Hepatocyte (in vitro differentiated cells): ENCODE data around the gene USP20. TPM values are rescaled to one million over a fixed set of nuclear protein-coding genes. Genes with fewer than 3 reads are reported as not detected.

Experiments
- DNase-seq: peaks from one replicate; pipeline ENCODE4 v3.0.0-alpha.2; 2016; ENCODE audit warnings: low spot score
- H2AFZ ChIP-seq: fragments of 200-600 bp; sonication (generic); 2 replicates; pipeline ENCODE4 v1.6.0; 2016; ENCODE audit warnings: antibody characterized with exemption, mild to moderate bottlenecking
- H3K27ac ChIP-seq: fragments of 200-600 bp; sonication (generic); 2 replicates; pipeline ENCODE4 v1.5.1; 2016; ENCODE audit warnings: mild to moderate bottlenecking
- H3K27me3 ChIP-seq: fragments of 200-600 bp; sonication (generic); 2 replicates; pipeline ENCODE4 v1.6.1; 2016
- H3K36me3 ChIP-seq: fragments of 200-600 bp; sonication (generic); replicated peaks from 2 replicates; pipeline ENCODE4 v1.5.1; 2016; ENCODE audit warnings: low read depth; ENCODE audit not compliant: insufficient read depth
- H3K4me1 ChIP-seq: fragments of 200-600 bp; sonication (generic); 2 replicates; pipeline ENCODE4 v1.5.1; 2016; ENCODE audit warnings: mild to moderate bottlenecking, moderate library complexity; ENCODE audit not compliant: insufficient read depth
- H3K4me2 ChIP-seq: fragments of 200-600 bp; sonication (generic); 2 replicates; pipeline ENCODE4 v1.6.0; 2016
- H3K4me3 ChIP-seq: fragments of 200-600 bp; sonication (generic); 2 replicates; pipeline ENCODE4 v1.5.1; 2016; ENCODE audit warnings: mild to moderate bottlenecking
- H3K79me2 ChIP-seq: fragments of 200-600 bp; sonication (generic); 2 replicates; pipeline ENCODE4 v1.6.0; 2017; ENCODE audit warnings: mild to moderate bottlenecking
- H3K9me2 ChIP-seq: fragments of 200-600 bp; sonication (generic); replicated peaks from 2 replicates; pipeline ENCODE4 v1.6.0; 2017; ENCODE audit warnings: mild to moderate bottlenecking; ENCODE audit not compliant: insufficient read depth
- H3K9me3 ChIP-seq: fragments of 200-600 bp; sonication (generic); 2 replicates; pipeline ENCODE4 v1.5.1; 2016; ENCODE audit warnings: low read depth, mild to moderate bottlenecking
- H4K20me1 ChIP-seq: fragments of 200-600 bp; sonication (generic); 2 replicates; pipeline ENCODE4 v1.6.0; 2016; ENCODE audit warnings: mild to moderate bottlenecking; ENCODE audit not compliant: insufficient read depth, poor library complexity, severe bottlenecking
- EZH2 ChIP-seq: fragments of 200-600 bp; sonication (generic); IDR thresholded peaks from 2 replicates; pipeline ENCODE4 v1.6.1; 2016; ENCODE audit warnings: antibody characterized with exemption, mild to moderate bottlenecking, borderline replicate concordance
- EZH2phosphoT487 ChIP-seq: fragments of 200-600 bp; sonication (generic); IDR thresholded peaks from one replicate; pipeline ENCODE4 v1.6.1; 2018; ENCODE audit warnings: antibody characterized with exemption, mild to moderate bottlenecking, low read depth, moderate library complexity; ENCODE audit not compliant: unreplicated experiment, severe bottlenecking
- WGBS: methylation state at CpG from one replicate; pipeline ENCODE4 v1.1.6; 2016; ENCODE audit warnings: low lambda C conversion rate; ENCODE audit errors: missing lambda C conversion rate; 5-methylcytosine and 5-hydroxymethylcytosine counted together
- polyA plus RNA-seq: library from polyadenylated mRNA; unstranded; fragments of >200 nt; fragmentation: Nextera tagmentation; extraction: Ambion mirVana; gene quantifications from 2 replicates; pipeline ENCODE4 v1.2.1, GENCODE V29; 2016
- total RNA-seq: library from RNA; depleted of rRNA; stranded (reverse); fragments of >200 nt; gene quantifications from 2 replicates; pipeline ENCODE4 v1.2.3, GENCODE V29; 2014
- TF ChIP-seq, protein P1 (sequence below): fragments of 200-600 bp; sonication (generic); IDR thresholded peaks from 2 replicates; pipeline ENCODE4 v1.5.1; 2016; ENCODE audit warnings: antibody characterized with exemption, mild to moderate bottlenecking; ENCODE audit not compliant: poor library complexity

The USP20 gene
- total and polyA plus RNA-seq, 2 experiments from 2014 or later, result 10.6 to 29.0 TPM

DNA sequence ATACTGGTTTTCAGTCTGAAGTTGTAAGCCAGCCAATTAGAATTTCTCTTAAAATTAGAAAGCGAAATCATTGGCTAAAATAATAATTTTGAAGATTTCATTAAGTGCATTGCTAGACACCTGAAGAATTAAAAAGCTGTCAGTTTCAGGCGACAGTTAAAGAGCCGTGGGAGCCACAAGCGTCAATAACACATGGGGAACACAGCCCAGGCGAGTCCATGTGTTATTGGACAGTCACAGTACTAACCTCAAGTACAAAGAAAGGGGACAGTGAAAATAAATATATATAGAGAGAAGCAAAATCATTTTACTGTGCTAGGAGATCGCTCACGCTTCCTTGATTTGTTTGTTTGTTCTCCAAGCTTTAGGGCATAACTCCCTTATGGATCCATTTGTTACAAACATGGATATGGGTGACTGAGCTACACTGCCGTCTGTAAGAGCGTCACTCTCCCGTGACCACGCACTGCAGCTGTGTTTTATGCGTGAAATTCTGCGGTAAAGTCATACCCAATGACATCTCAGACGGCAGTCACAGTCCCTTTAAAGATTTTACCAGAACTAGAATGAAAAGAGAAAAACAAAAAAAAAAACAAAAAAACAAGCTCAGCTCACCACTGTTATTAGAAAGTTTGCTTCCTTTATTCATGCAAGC lies 83.2 kb downstream of the USP20 start:
- H3K27ac ChIP-seq, result no peak overlapping the region
- H3K4me1 ChIP-seq, result no peaks in the 10 kb centered on the region
- no peaks in the 10 kb centered on the region for H3K9me2 ChIP-seq
- TF ChIP-seq, protein P1, sequence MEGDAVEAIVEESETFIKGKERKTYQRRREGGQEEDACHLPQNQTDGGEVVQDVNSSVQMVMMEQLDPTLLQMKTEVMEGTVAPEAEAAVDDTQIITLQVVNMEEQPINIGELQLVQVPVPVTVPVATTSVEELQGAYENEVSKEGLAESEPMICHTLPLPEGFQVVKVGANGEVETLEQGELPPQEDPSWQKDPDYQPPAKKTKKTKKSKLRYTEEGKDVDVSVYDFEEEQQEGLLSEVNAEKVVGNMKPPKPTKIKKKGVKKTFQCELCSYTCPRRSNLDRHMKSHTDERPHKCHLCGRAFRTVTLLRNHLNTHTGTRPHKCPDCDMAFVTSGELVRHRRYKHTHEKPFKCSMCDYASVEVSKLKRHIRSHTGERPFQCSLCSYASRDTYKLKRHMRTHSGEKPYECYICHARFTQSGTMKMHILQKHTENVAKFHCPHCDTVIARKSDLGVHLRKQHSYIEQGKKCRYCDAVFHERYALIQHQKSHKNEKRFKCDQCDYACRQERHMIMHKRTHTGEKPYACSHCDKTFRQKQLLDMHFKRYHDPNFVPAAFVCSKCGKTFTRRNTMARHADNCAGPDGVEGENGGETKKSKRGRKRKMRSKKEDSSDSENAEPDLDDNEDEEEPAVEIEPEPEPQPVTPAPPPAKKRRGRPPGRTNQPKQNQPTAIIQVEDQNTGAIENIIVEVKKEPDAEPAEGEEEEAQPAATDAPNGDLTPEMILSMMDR, result no peak
- TF ChIP-seq EZH2, result no peak
- TF ChIP-seq EZH2phosphoT487, result no peak
- no peak for DNase-seq
- H3K79me2 ChIP-seq, result no peaks in the 10 kb centered on the region
- H3K36me3 ChIP-seq, result no peaks in the 10 kb centered on the region
- no peak overlapping the region for H3K4me3 ChIP-seq
- H4K20me1 ChIP-seq, result no peaks in the 10 kb centered on the region
- no peak overlapping the region for H2AFZ ChIP-seq
- WGBS, result 98% methylated on average over 14 of the region's 14 CpGs
- no peaks in the 10 kb centered on the region for H3K27me3 ChIP-seq
- H3K4me2 ChIP-seq, result no peak overlapping the region
- no peaks in the 10 kb centered on the region for H3K9me3 ChIP-seq

GRCh38 chr9:129919277-129919676 lies 84.0 kb downstream of the USP20 start:
- H3K9me3 ChIP-seq, result no peaks in the 10 kb centered on the region
- no peaks in the 10 kb centered on the region for H3K79me2 ChIP-seq
- H3K27ac ChIP-seq, result no peak overlapping the region
- TF ChIP-seq EZH2 (no peak), EZH2phosphoT487 (no peak)
- TF ChIP-seq, protein P1, result no peak
- H4K20me1 ChIP-seq, result no peaks in the 10 kb centered on the region
- no peaks in the 10 kb centered on the region for H3K4me1 ChIP-seq
- H3K4me3 ChIP-seq, result no peak overlapping the region
- no peak for DNase-seq
- no peak overlapping the region for H3K4me2 ChIP-seq
- H3K9me2 ChIP-seq, result no peaks in the 10 kb centered on the region
- H3K36me3 ChIP-seq, result no peaks in the 10 kb centered on the region
- no peaks in the 10 kb centered on the region for H3K27me3 ChIP-seq
- H2AFZ ChIP-seq, result no peak overlapping the region
- 67% methylated on average over 3 of the region's 3 CpGs for WGBS

- Histone ChIP-seq H3K9me3 (no peaks in the 10 kb centered on the region), H3K4me1 (no peaks in the 10 kb centered on the region), H3K9me2 (no peaks in the 10 kb centered on the region), H3K79me2 (no peaks in the 10 kb centered on the region), H3K27me3 (no peaks in the 10 kb centered on the region), H3K27ac (no peak overlapping the region), H3K4me3 (no peak overlapping the region), H4K20me1 (no peaks in the 10 kb centered on the region), H2AFZ (no peak overlapping the region), H3K36me3 (no peaks in the 10 kb centered on the region), H3K4me2 (no peak overlapping the region)
- 87% methylated on average over 3 of the region's 3 CpGs for WGBS
- TF ChIP-seq EZH2 (no peak), EZH2phosphoT487 (no peak)
- TF ChIP-seq, protein P1, result no peak
- no peak for DNase-seq
Observed at GRCh38 chr9:129919841-129920240, 84.6 kb downstream of the USP20 start.

DNA sequence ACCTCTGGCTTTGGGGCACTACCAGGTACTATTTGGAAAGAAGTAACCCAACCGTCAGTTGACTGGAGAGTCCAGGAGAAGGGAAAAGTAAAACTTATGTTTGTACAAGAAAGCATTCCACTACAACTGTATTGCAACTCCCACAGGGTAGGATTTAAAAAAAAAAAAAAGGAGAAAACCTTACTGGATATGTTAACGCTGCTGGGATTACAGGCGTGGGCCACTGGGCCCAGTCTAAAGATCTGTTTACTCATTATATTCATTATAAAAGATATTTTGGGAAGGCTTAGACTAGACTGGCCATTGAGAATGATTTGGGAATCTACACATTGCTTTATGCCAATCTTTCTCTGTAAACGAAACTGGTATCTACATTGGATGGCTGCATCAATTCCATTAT lies 86.6 kb downstream of the USP20 start:
- Histone ChIP-seq H3K27me3 (no peaks in the 10 kb centered on the region), H3K79me2 (no peaks in the 10 kb centered on the region), H3K36me3 (peaks cover under 1% of the 10 kb centered on the region), H2AFZ (no peak overlapping the region), H3K4me2 (no peak overlapping the region), H3K9me3 (no peaks in the 10 kb centered on the region), H3K4me3 (no peak overlapping the region), H3K4me1 (no peaks in the 10 kb centered on the region), H3K9me2 (no peaks in the 10 kb centered on the region), H4K20me1 (no peaks in the 10 kb centered on the region), H3K27ac (no peak overlapping the region)
- no peak for TF ChIP-seq EZH2
- TF ChIP-seq EZH2phosphoT487, result no peak
- TF ChIP-seq, protein P1, result no peak
- DNase-seq, result no peak
- WGBS, result 98% methylated on average over 4 of the region's 4 CpGs
